Smooth muscle cell (in vitro differentiated cells): ENCODE data around the gene ABCG8. TPM values are rescaled to one million over a fixed set of nuclear protein-coding genes. Genes with fewer than 3 reads are reported as not detected.

Experiments used
- DNase-seq: peaks from one replicate; lab custom pipeline; 2025; ENCODE audit not compliant: unreplicated experiment; lab: John Stamatoyannopoulos, UW
- H2AFZ ChIP-seq: fragments of 200-600 bp; sonication (generic); 2 replicates; pipeline ENCODE4 v1.6.0; 2016; ENCODE audit warnings: antibody characterized with exemption, low read depth, mild to moderate bottlenecking
- H3F3A ChIP-seq: fragments of 200-600 bp; sonication (generic); 2 replicates; pipeline ENCODE4 v1.6.0; 2017; ENCODE audit warnings: antibody characterized with exemption, low read depth
- H3K27ac ChIP-seq: fragments of 200-600 bp; sonication (generic); 2 replicates; pipeline ENCODE4 v1.5.1; 2016; ENCODE audit warnings: low read depth, mild to moderate bottlenecking
- H3K27me3 ChIP-seq: fragments of 200-600 bp; sonication (generic); 2 replicates; pipeline ENCODE4 v1.6.1; 2016; ENCODE audit warnings: low read depth, mild to moderate bottlenecking
- H3K36me3 ChIP-seq: fragments of 200-600 bp; sonication (generic); 2 replicates; pipeline ENCODE4 v1.5.1; 2016; ENCODE audit warnings: low read depth
- H3K4me1 ChIP-seq: fragments of 200-600 bp; sonication (generic); 2 replicates; pipeline ENCODE4 v1.5.1; 2016; ENCODE audit warnings: low read depth
- H3K4me2 ChIP-seq: fragments of 200-600 bp; sonication (generic); 2 replicates; pipeline ENCODE4 v1.6.0; 2016; ENCODE audit warnings: mild to moderate bottlenecking
- H3K4me3 ChIP-seq: fragments of 200-600 bp; sonication (generic); 2 replicates; pipeline ENCODE4 v1.5.1; 2016; ENCODE audit warnings: mild to moderate bottlenecking
- H3K79me2 ChIP-seq: fragments of 200-600 bp; sonication (generic); 2 replicates; pipeline ENCODE4 v1.6.0; 2016; ENCODE audit warnings: low read depth, mild to moderate bottlenecking
- H3K9ac ChIP-seq: fragments of 200-600 bp; sonication (generic); 2 replicates; pipeline ENCODE4 v1.6.0; 2016; ENCODE audit warnings: low read depth
- H3K9me3 ChIP-seq: fragments of 200-600 bp; sonication (generic); replicated peaks from 2 replicates; pipeline ENCODE4 v1.5.1; 2016; ENCODE audit warnings: low read depth
- H4K20me1 ChIP-seq: fragments of 200-600 bp; sonication (generic); 2 replicates; pipeline ENCODE4 v1.6.0; 2016; ENCODE audit warnings: low read depth
- CTCF ChIP-seq: fragments of 200-600 bp; sonication (generic); IDR thresholded peaks from 2 replicates; pipeline ENCODE4 v1.5.1; 2017; ENCODE audit warnings: borderline replicate concordance, mild to moderate bottlenecking, antibody characterized with exemption; ENCODE audit not compliant: insufficient read depth, poor library complexity, severe bottlenecking
- WGBS: methylation state at CpG from one replicate; pipeline ENCODE4 v1.1.7; 2016; ENCODE audit warnings: low lambda C conversion rate; 5-methylcytosine and 5-hydroxymethylcytosine counted together
- polyA plus RNA-seq: library from polyadenylated mRNA; unstranded; fragments of >200 nt; fragmentation: Nextera tagmentation; extraction: Ambion mirVana; gene quantifications from 2 replicates; pipeline ENCODE4 v1.2.1, GENCODE V29; 2016
- total RNA-seq: library from RNA; depleted of rRNA; stranded (reverse); fragments of >200 nt; gene quantifications from 2 replicates; pipeline ENCODE4 v1.2.3, GENCODE V29; 2014

ABCG8 gene
- total and polyA plus RNA-seq, 2 experiments from 2014 or later = not detected

GRCh38 chr2:43822839-43823238 is 15.9 kb upstream of the ABCG8 start:
- DNase-seq = no peak
- no peak for TF ChIP-seq CTCF

GRCh38 chr2:43823751-43824150 is 15.0 kb upstream of the ABCG8 start:
- 95% methylated on average over 11 of the region's 11 CpGs for WGBS
- H3K4me3 ChIP-seq = no peak overlapping the region

More at GRCh38 chr2:43822839-43823238, 15.9 kb upstream of the ABCG8 start:
- Histone ChIP-seq H3K9me3 (no peaks in the 10 kb centered on the region), H3K79me2 (no peaks in the 10 kb centered on the region), H3K27ac (no peak overlapping the region), H3K4me3 (no peak overlapping the region), H3F3A (no peaks in the 10 kb centered on the region), H2AFZ (no peak overlapping the region), H4K20me1 (no peaks in the 10 kb centered on the region), H3K36me3 (no peaks in the 10 kb centered on the region), H3K27me3 (peaks cover 3% of the 10 kb centered on the region), H3K4me1 (no peaks in the 10 kb centered on the region), H3K9ac (no peak overlapping the region), H3K4me2 (no peak overlapping the region)
- WGBS = 91% methylated on average over 7 of the region's 7 CpGs

GRCh38 chr2:43824512-43824911 is 14.3 kb upstream of the ABCG8 start:
- H3K79me2 ChIP-seq = no peaks in the 10 kb centered on the region

More at GRCh38 chr2:43823751-43824150, 15.0 kb upstream of the ABCG8 start:
- Histone ChIP-seq H3K9me3 (no peaks in the 10 kb centered on the region), H3K36me3 (no peaks in the 10 kb centered on the region), H4K20me1 (no peaks in the 10 kb centered on the region), H3F3A (no peaks in the 10 kb centered on the region), H2AFZ (no peak overlapping the region), H3K27ac (no peak overlapping the region), H3K9ac (no peak overlapping the region), H3K27me3 (peaks cover 3% of the 10 kb centered on the region), H3K4me1 (no peaks in the 10 kb centered on the region), H3K4me2 (no peak overlapping the region), H3K79me2 (no peaks in the 10 kb centered on the region)
- no peak for DNase-seq
- TF ChIP-seq CTCF = no peak

More at GRCh38 chr2:43824512-43824911, 14.3 kb upstream of the ABCG8 start:
- Histone ChIP-seq H3K36me3 (no peaks in the 10 kb centered on the region), H2AFZ (no peak overlapping the region), H3F3A (no peaks in the 10 kb centered on the region), H3K9me3 (no peaks in the 10 kb centered on the region), H3K9ac (no peak overlapping the region), H3K27me3 (peaks cover 7% of the 10 kb centered on the region), H4K20me1 (no peaks in the 10 kb centered on the region), H3K4me1 (no peaks in the 10 kb centered on the region), H3K4me3 (no peak overlapping the region), H3K4me2 (no peak overlapping the region), H3K27ac (no peak overlapping the region)
- 88% methylated on average over 2 of the region's 2 CpGs for WGBS
- no peak for DNase-seq
- no peak for TF ChIP-seq CTCF
